GM15510 (cell line): Measurements from ENCODE around the gene TMEM86B.

ENCODE experiments used
- POLR2A ChIP-seq: IDR thresholded peaks from 3 replicates; pipeline ENCODE4 v1.6.1; 2011; ENCODE audit warnings: borderline replicate concordance; ENCODE audit not compliant: insufficient read length; ENCODE audit errors: extremely low read depth

Gene TMEM86B

DNA sequence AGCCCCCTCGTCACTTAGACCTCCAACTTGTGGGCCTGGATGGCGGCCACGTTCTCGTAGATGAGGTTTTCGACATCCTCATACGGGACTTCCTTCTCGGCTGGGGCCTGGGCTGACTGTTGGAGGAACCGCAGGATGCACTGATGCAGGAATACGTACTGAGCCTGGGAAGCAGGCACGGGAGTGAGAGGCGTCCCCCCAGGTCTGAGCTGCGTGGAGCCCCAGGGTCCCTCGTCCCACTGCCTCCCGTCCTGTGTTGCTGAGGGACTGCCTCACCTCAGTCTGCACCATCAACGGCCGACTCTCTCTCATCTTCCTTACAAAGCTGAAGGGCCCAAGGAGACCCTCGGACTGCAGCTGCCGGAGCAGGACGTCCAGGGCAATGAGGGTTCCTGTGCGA is 46.8 kb downstream of the TMEM86B start:
- TF ChIP-seq POLR2A: no peak

DNA sequence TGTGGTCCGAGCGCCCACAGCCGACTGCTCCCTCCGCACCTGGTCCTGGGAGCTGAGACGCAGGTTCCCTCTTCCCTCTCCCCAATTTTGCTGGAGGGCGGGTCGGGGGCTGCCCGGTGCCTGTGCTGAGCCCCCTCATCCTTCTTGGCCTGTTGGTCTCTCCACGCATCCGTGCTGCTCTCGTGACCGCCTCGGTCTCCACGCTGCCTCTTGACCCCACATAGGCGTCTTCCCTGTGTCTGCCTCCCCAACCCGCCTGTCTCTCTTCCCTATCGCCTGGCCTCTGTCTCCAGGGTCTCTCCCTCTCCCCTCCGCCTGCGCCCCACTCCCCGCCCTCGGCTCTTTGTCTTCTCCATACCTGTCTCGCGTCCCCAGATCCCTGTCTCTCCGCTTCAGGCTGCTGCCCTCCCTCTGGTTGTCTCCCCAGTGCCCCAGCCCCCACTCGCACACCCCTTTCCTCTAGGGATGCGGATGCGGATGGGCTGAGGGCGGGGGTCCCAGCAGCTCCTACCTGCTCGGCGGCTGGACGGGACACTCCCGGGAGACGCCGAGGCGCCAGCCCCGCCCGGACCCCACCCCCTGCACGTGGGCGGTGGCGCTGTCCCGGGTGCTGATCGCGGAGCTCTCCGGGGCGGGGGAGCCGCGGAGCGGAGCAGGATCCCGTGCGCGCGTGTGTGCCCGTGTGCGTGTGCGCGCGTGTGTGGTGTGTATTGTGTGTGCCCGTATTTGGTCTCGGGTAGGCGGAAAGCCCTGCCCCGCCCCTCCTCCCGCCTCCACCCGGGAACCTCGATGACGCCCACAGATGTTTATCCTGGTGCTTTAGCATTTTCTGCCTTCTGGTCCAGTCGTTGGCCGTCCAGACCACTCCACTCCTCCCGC is 48.7 kb downstream of the TMEM86B start, which contains the start of gene SYT5:
Gene SYT5 (minus strand): TSS at position 684 of the 879 bp plus-strand sequence. CDS start 1,248 bp downstream, outside the sequence.
- no peak for TF ChIP-seq POLR2A

DNA sequence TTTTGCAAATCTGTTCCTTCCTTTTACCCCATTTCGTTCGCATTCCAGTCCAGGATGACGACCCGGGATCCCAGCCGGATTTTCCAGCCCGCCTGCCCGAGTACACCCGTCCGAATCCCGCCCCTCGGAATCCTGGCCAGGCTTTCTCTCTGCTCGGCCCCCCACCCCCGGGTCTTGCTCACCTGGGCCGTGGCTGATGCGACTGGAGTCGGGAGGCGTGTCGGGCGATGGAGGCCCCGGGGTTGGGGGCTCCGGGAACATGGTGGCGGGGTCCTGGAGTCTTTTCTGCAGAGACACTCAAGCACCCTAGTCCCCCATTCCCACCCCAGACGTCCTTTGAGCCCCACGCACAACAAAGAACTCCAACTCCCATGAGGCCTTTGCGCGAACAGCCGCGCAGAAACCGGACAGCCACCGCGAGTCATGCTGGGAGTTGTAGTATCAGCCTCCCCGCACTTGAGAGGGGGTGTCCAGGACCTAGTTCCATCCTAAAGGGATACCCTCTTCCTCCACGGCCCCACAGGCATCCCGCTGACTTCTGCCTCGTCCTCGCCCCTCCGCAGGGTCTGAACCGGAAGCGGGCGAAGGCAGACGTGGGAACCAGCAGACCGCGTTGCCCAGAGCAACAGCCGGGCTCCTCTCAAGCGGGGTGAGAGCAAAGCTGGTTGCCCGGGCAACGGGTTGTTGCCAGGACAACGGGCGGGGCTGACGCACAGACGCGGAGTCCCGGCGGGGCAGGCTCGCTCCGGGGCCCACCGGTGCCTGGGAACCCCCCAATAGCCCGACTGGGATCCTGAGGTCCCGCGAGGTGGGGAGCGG is 49.6 kb downstream of the TMEM86B start:
- TF ChIP-seq POLR2A: no peak
